HG03439 (cell line): ENCODE results near the gene SSX2B.
"Not testable (repeated sequence)": the region's sequence is repeated elsewhere in the genome, so short reads cannot be mapped to it uniquely, and the experiment has no call there.

Source experiments
- ATAC-seq: cut with Tn5 transposase; IDR thresholded peaks from one replicate; pipeline ENCODE4 v1.9.1; 2021; ENCODE audit warnings: mild to moderate bottlenecking, moderate library complexity; ENCODE audit not compliant: unreplicated experiment

Gene SSX2B, protein sequence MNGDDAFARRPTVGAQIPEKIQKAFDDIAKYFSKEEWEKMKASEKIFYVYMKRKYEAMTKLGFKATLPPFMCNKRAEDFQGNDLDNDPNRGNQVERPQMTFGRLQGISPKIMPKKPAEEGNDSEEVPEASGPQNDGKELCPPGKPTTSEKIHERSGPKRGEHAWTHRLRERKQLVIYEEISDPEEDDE

DNA sequence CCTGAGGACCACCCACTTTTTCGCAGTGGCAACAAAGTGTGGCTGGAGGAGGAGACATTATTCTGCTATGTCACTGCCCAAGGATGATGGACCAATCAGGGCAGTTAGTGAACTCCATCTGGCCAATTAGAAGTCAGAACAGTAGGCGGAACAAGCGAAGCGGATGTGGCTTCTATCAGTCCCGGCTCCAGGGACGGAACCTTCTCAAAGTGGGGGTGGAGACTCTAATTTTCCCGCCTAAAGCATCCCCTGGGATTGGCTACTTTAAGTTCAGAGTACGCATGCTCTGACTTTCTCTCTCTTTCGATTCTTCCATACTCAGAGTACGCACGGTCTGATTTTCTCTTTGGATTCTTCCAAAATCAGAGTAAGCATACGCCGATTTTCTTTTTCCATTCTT is at the start of gene SSX2B:
SSX2B (plus strand) TSS at position 301 of the 400 bp plus-strand sequence. CDS start 1,429 bp downstream, outside the sequence.
- ATAC-seq: not testable (repeated sequence)

DNA sequence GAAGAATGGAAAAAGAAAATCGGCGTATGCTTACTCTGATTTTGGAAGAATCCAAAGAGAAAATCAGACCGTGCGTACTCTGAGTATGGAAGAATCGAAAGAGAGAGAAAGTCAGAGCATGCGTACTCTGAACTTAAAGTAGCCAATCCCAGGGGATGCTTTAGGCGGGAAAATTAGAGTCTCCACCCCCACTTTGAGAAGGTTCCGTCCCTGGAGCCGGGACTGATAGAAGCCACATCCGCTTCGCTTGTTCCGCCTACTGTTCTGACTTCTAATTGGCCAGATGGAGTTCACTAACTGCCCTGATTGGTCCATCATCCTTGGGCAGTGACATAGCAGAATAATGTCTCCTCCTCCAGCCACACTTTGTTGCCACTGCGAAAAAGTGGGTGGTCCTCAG is 44.0 kb upstream of the SSX2B start, which contains the start of gene SSX2:
SSX2 (minus strand) TSS at position 101 of the 400 bp plus-strand sequence. CDS start 1,429 bp downstream, outside the sequence.
- ATAC-seq: not testable (repeated sequence)

DNA sequence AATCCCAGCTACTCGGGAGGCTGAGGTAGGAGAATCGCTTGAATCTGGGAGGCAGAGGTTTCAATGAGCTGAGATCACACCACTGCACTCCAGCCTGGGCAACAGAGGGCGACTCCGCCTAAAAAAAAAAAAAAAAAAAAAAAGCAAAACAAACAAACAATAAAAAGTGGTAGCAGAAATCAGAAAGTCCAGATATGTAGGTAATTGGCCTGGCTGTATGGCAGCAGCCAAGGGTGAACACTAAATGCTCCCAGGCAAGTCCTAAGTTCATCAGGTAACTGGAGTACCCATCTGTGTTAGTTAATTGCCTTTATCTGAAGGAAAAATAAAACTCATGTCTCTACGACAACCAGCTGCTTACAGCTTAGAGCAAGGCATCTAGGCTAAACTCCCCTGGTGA is 14.9 kb downstream of the SSX2B start:
- not testable (repeated sequence) for ATAC-seq

DNA sequence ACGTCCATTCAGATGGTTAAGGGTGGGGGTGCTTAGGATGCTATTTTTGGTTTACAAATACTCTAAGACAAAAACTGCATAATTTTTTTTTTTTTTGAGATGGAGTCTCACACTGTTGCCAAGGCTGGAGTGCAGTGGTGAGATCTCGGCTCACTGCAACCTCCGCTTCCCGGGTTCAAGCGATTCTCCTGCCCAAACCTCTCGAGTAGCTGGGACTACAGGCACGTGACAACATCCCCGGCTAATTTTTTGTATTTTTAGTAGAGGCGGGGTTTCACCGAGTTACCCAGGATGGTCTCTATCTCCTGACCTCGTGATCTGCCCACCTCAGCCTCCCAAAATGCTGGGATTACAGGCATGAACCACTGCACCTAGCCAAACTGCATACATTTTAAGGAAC is 22.5 kb downstream of the SSX2B start:
- not testable (repeated sequence) for ATAC-seq

DNA sequence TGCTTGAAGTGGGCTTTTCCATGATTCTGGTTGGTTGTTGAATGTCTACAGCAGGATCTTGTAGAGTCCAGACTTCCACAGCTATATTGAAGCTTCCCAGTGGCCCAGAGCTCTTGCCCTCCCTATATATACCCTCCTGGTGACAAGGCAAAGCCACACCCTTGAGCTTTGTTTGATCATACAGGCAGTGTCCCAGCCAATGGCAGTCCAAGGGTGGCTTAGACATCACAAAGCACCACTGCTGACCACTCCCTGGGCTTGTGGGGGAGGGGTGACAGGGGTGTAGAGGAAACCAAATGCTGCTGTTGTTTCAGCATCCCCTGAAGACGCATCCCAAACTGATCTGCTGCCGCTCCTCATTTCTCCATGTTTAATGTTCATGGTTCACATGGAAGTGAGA is 46.3 kb downstream of the SSX2B start, which contains the start of gene SPANXN5:
SPANXN5 (minus strand) TSS at position 101 of the 400 bp plus-strand sequence; CDS start at position 22, 79 bp downstream.
- not testable (repeated sequence) for ATAC-seq

DNA sequence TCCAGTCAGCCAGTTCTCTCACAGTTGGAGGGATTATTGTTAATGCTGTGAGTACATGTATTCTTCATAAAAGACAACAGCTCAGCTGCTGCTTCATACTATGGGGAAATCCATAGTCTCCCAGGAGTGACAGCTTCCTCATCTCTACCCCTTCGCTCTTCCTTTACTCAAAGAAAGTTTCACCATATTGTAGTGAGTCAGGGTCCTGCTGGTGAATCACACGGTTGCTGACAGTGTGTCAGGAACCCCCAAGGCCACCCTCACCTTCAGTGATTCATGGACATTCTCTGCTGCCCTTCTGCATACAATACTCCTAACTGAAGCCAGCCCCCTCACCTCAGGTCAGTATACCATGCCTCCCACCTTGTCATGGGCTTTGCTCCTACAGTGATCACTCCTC is 53.8 kb downstream of the SSX2B start:
- not testable (repeated sequence) for ATAC-seq
